HL-60 (cell line): ENCODE data around the gene PLCG1.

Source experiments
- DNase-seq, 2 experiments: peaks; one replicate each; pipeline ENCODE4 v3.0.0-alpha.2; 2010 to 2020; ENCODE audit warnings: low read depth in 1 of 2, low spot score in 1 of 2
- H3K27ac ChIP-seq: fragments of 250-450 bp; sonication (Bioruptor Pico); replicated peaks from 2 replicates; pipeline ENCODE4 v1.5.1; 2020; ENCODE audit warnings: mild to moderate bottlenecking, moderate library complexity
- H3K27me3 ChIP-seq: fragments of 250-450 bp; sonication (Bioruptor Pico); 2 replicates; pipeline ENCODE4 v1.5.1; 2021; ENCODE audit warnings: mild to moderate bottlenecking, moderate library complexity; ENCODE audit not compliant: insufficient read depth, poor library complexity, severe bottlenecking
- H3K4me3 ChIP-seq: replicated peaks from 2 replicates; pipeline ENCODE4 v1.5.1; 2011; ENCODE audit warnings: mild to moderate bottlenecking, control low read depth, low read length; ENCODE audit not compliant: insufficient read depth
- GABPA ChIP-seq: IDR thresholded peaks from 2 replicates; pipeline ENCODE4 v1.6.1; 2012; ENCODE audit warnings: low read depth
- POLR2AphosphoS5 ChIP-seq: IDR thresholded peaks from 2 replicates; pipeline ENCODE4 v1.6.1; 2012; ENCODE audit warnings: low read depth
- SPI1 ChIP-seq: IDR thresholded peaks from 2 replicates; pipeline ENCODE4 v1.6.1; 2012; ENCODE audit warnings: low read depth, mild to moderate bottlenecking, borderline replicate concordance
- TF ChIP-seq, protein P1 (sequence below): IDR thresholded peaks from 2 replicates; pipeline ENCODE4 v1.6.1; 2012; ENCODE audit warnings: low read depth; ENCODE audit not compliant: insufficient replicate concordance
- TF ChIP-seq, protein P2 (sequence below): IDR thresholded peaks from one replicate; pipeline ENCODE4 v1.5.1; 2011; ENCODE audit warnings: low read length, control low read depth, inconsistent platforms; ENCODE audit not compliant: insufficient read depth

Gene PLCG1

GRCh38 chr20:41178495-41178894, 41.2 kb downstream of the PLCG1 start:
- no peaks in the 10 kb centered on the region for H3K27me3 ChIP-seq
- no peak overlapping the region for H3K4me3 ChIP-seq
- no peak for DNase-seq
- H3K27ac ChIP-seq: no peak overlapping the region
- no peak for TF ChIP-seq GABPA
- TF ChIP-seq, protein P1, sequence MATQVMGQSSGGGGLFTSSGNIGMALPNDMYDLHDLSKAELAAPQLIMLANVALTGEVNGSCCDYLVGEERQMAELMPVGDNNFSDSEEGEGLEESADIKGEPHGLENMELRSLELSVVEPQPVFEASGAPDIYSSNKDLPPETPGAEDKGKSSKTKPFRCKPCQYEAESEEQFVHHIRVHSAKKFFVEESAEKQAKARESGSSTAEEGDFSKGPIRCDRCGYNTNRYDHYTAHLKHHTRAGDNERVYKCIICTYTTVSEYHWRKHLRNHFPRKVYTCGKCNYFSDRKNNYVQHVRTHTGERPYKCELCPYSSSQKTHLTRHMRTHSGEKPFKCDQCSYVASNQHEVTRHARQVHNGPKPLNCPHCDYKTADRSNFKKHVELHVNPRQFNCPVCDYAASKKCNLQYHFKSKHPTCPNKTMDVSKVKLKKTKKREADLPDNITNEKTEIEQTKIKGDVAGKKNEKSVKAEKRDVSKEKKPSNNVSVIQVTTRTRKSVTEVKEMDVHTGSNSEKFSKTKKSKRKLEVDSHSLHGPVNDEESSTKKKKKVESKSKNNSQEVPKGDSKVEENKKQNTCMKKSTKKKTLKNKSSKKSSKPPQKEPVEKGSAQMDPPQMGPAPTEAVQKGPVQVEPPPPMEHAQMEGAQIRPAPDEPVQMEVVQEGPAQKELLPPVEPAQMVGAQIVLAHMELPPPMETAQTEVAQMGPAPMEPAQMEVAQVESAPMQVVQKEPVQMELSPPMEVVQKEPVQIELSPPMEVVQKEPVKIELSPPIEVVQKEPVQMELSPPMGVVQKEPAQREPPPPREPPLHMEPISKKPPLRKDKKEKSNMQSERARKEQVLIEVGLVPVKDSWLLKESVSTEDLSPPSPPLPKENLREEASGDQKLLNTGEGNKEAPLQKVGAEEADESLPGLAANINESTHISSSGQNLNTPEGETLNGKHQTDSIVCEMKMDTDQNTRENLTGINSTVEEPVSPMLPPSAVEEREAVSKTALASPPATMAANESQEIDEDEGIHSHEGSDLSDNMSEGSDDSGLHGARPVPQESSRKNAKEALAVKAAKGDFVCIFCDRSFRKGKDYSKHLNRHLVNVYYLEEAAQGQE: no peak
- no peak for TF ChIP-seq SPI1
- no peak for TF ChIP-seq POLR2AphosphoS5
- TF ChIP-seq, protein P2, sequence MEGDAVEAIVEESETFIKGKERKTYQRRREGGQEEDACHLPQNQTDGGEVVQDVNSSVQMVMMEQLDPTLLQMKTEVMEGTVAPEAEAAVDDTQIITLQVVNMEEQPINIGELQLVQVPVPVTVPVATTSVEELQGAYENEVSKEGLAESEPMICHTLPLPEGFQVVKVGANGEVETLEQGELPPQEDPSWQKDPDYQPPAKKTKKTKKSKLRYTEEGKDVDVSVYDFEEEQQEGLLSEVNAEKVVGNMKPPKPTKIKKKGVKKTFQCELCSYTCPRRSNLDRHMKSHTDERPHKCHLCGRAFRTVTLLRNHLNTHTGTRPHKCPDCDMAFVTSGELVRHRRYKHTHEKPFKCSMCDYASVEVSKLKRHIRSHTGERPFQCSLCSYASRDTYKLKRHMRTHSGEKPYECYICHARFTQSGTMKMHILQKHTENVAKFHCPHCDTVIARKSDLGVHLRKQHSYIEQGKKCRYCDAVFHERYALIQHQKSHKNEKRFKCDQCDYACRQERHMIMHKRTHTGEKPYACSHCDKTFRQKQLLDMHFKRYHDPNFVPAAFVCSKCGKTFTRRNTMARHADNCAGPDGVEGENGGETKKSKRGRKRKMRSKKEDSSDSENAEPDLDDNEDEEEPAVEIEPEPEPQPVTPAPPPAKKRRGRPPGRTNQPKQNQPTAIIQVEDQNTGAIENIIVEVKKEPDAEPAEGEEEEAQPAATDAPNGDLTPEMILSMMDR: no peak

DNA sequence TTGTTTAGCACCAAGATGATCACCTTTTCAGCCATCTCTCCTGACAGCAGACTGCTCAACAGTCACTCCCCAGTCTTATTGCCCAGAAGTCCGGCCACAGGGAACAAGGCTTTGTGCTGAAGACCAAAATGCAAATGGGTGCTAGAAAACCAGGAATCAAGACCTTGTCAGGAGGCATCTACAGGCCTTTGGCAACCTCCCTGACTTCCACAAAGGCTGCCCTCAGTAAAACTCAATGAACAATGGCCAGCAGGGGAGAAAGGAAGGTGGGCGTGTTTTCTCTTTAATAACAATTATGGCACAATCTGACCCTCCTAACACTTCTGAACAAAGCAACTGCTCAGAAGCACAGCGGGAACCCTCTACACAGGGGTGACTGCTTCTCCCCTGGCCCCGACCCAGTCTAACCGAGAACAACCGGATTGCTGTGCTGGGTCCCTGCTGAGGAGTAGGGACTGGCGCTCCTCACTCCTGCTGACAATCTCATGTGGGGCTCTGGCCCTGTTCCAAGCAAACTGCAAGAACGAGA, 41.6 kb downstream of the PLCG1 start:
- TF ChIP-seq SPI1 (no peak), POLR2AphosphoS5 (no peak), GABPA (no peak)
- TF ChIP-seq, protein P1: no peak
- TF ChIP-seq, protein P2: no peak
- no peak for DNase-seq
- Histone ChIP-seq H3K4me3 (no peak overlapping the region), H3K27me3 (no peaks in the 10 kb centered on the region), H3K27ac (no peak overlapping the region)

GRCh38 chr20:41179961-41180360, 42.6 kb downstream of the PLCG1 start:
- Histone ChIP-seq H3K27ac (no peak overlapping the region), H3K27me3 (no peaks in the 10 kb centered on the region), H3K4me3 (no peak overlapping the region)
- no peak for DNase-seq
- no peak for TF ChIP-seq GABPA
- no peak for TF ChIP-seq SPI1

GRCh38 chr20:41180599-41181333, 43.4 kb downstream of the PLCG1 start:
- TF ChIP-seq, protein P2: no peak
- no peak for TF ChIP-seq GABPA
- DNase-seq: no peak
- no peak overlapping the region for H3K27ac ChIP-seq
- no peaks in the 10 kb centered on the region for H3K27me3 ChIP-seq
- no peak overlapping the region for H3K4me3 ChIP-seq
